Neural cell (in vitro differentiated cells): ENCODE data around the gene DAGLA. TPM values are rescaled to one million over a fixed set of nuclear protein-coding genes. Genes with fewer than 3 reads are reported as not detected.

Experiments
- H2AFZ ChIP-seq: fragments of 200-600, 300-800 bp; sonication (generic), shearing (Covaris generic); 2 replicates; pipeline ENCODE4 v1.6.0; 2014; ENCODE audit warnings: low read depth, mild to moderate bottlenecking, antibody characterized with exemption, low read length, moderate library complexity
- H3F3A ChIP-seq: fragments of 200-600 bp; shearing (Covaris generic); 2 replicates; pipeline ENCODE4 v1.6.1; 2016; ENCODE audit warnings: mild to moderate bottlenecking, moderate library complexity, mixed read lengths, antibody characterized with exemption, low read length; ENCODE audit not compliant: insufficient read depth, poor library complexity, severe bottlenecking
- H3K27ac ChIP-seq: fragments of 200-600, 300-800 bp; sonication (generic), shearing (Covaris generic); 2 replicates; pipeline ENCODE4 v1.5.1; 2014; ENCODE audit warnings: mild to moderate bottlenecking, low read length, moderate library complexity
- H3K27me3 ChIP-seq: fragments of 300-800, 200-600 bp; sonication (generic), shearing (Covaris generic); 2 replicates; pipeline ENCODE4 v1.6.0; 2014; ENCODE audit warnings: mild to moderate bottlenecking, low read depth, low read length, moderate library complexity; ENCODE audit not compliant: insufficient read depth
- H3K36me3 ChIP-seq: fragments of 300-800, 200-600 bp; sonication (generic), shearing (Covaris generic); 2 replicates; pipeline ENCODE4 v1.5.1; 2014; ENCODE audit warnings: mild to moderate bottlenecking, antibody characterized with exemption, low read length, moderate library complexity; ENCODE audit not compliant: insufficient read depth
- H3K4me2 ChIP-seq: fragments of 300-800, 200-600 bp; sonication (generic), shearing (Covaris generic); 2 replicates; pipeline ENCODE4 v1.6.0; 2014; ENCODE audit warnings: mild to moderate bottlenecking, low read length
- H3K4me3 ChIP-seq: fragments of 300-800, 200-600 bp; sonication (generic), shearing (Covaris generic); 2 replicates; pipeline ENCODE4 v1.5.1; 2014; ENCODE audit warnings: mild to moderate bottlenecking, low read length, moderate library complexity
- H3K79me2 ChIP-seq: fragments of 200-600 bp; shearing (Covaris generic); replicated peaks from 2 replicates; pipeline ENCODE4 v1.6.0; 2014; ENCODE audit warnings: mild to moderate bottlenecking, low read length, moderate library complexity; ENCODE audit not compliant: insufficient read depth
- H3K9ac ChIP-seq: fragments of 300-800, 200-600 bp; sonication (generic), shearing (Covaris generic); 2 replicates; pipeline ENCODE4 v1.6.1; 2016; ENCODE audit warnings: mild to moderate bottlenecking, low read length, mixed read lengths
- H3K9me2 ChIP-seq: fragments of 200-600 bp; shearing (Covaris generic); 2 replicates; pipeline ENCODE4 v1.6.1; 2016; ENCODE audit warnings: mild to moderate bottlenecking, low read length, mixed read lengths; ENCODE audit not compliant: insufficient read depth
- H3K9me3 ChIP-seq: fragments of 200-600, 300-800 bp; sonication (generic), shearing (Covaris generic); 2 replicates; pipeline ENCODE4 v1.6.1; 2016; ENCODE audit warnings: mild to moderate bottlenecking, mixed run types, low read length, moderate library complexity, mixed read lengths
- H4K20me1 ChIP-seq: fragments of 200-600 bp; shearing (Covaris generic); 2 replicates; pipeline ENCODE4 v1.6.1; 2016; ENCODE audit warnings: mild to moderate bottlenecking, mixed run types; ENCODE audit not compliant: insufficient read depth
- CTCF ChIP-seq: fragments of 450-650 bp; IDR thresholded peaks from 2 replicates; pipeline ENCODE4 v1.5.1; 2014; ENCODE audit warnings: antibody characterized with exemption, mild to moderate bottlenecking, moderate library complexity; ENCODE audit not compliant: poor library complexity, severe bottlenecking
- EP300 ChIP-seq: fragments of 450-650 bp; conservative IDR thresholded peaks from 2 replicates; pipeline ENCODE4 v1.6.1; 2014; ENCODE audit warnings: antibody characterized with exemption, mild to moderate bottlenecking, moderate library complexity; ENCODE audit not compliant: poor library complexity, severe bottlenecking
- EZH2 ChIP-seq: fragments of 200-600, 300-800 bp; shearing (Covaris generic), sonication (generic); IDR thresholded peaks from 2 replicates; pipeline ENCODE4 v1.6.1; 2014; ENCODE audit warnings: antibody characterized with exemption, low read length, borderline replicate concordance, mild to moderate bottlenecking; ENCODE audit not compliant: insufficient read depth, poor library complexity, severe bottlenecking
- MXI1 ChIP-seq: fragments of 450-650 bp; conservative IDR thresholded peaks from 2 replicates; pipeline ENCODE4 v1.6.1; 2014; ENCODE audit warnings: antibody characterized with exemption, mild to moderate bottlenecking; ENCODE audit not compliant: poor library complexity, severe bottlenecking
- POLR2AphosphoS5 ChIP-seq: IDR thresholded peaks from 2 replicates; pipeline ENCODE4 v1.6.1; 2012
- RAD21 ChIP-seq: fragments of 450-650 bp; conservative IDR thresholded peaks from 2 replicates; pipeline ENCODE4 v1.6.1; 2014; ENCODE audit warnings: antibody characterized with exemption, mild to moderate bottlenecking, moderate library complexity
- REST ChIP-seq: IDR thresholded peaks from 2 replicates; pipeline ENCODE4 v1.6.1; 2012; ENCODE audit warnings: borderline replicate concordance
- SMC3 ChIP-seq: fragments of 450-650 bp; conservative IDR thresholded peaks from 2 replicates; pipeline ENCODE4 v1.6.1; 2014; ENCODE audit warnings: antibody characterized with exemption, mild to moderate bottlenecking, moderate library complexity; ENCODE audit not compliant: poor library complexity
- TAF1 ChIP-seq: IDR thresholded peaks from 2 replicates; pipeline ENCODE4 v1.6.1; 2012; ENCODE audit warnings: low read depth
- polyA plus RNA-seq: library from polyadenylated mRNA; depleted of rRNA; stranded (reverse); fragments of >200 nt; gene quantifications from 2 replicates; pipeline ENCODE4 v1.2.3, GENCODE V29; 2014

Gene DAGLA
- polyA plus RNA-seq, 1 donor from 2014 or later = 4.5 TPM

GRCh38 chr11:61750631-61751273 lies 70.6 kb downstream of the DAGLA start:
- no peak for TF ChIP-seq TAF1
- TF ChIP-seq EP300 = no peak
- no peak for TF ChIP-seq REST
- no peak for TF ChIP-seq CTCF
- no peak for TF ChIP-seq RAD21
- no peak for TF ChIP-seq MXI1
- no peak for TF ChIP-seq SMC3
- no peak for TF ChIP-seq POLR2AphosphoS5
- no peak for TF ChIP-seq EZH2
- no peaks in the 10 kb centered on the region for H3K36me3 ChIP-seq
- no peaks in the 10 kb centered on the region for H3K79me2 ChIP-seq
- no peak overlapping the region for H3K9ac ChIP-seq
- no peaks in the 10 kb centered on the region for H4K20me1 ChIP-seq
- peaks cover 15% of the 10 kb centered on the region for H3K27me3 ChIP-seq
- no peak overlapping the region for H3K4me2 ChIP-seq
- no peaks in the 10 kb centered on the region for H3F3A ChIP-seq
- H3K27ac ChIP-seq = no peak overlapping the region
- no peaks in the 10 kb centered on the region for H3K9me3 ChIP-seq
- H3K9me2 ChIP-seq = no peaks in the 10 kb centered on the region
- H3K4me3 ChIP-seq = no peak overlapping the region
- no peak overlapping the region for H2AFZ ChIP-seq

- Histone ChIP-seq H2AFZ (no peak overlapping the region), H3K4me3 (no peak overlapping the region), H3K36me3 (no peaks in the 10 kb centered on the region), H3K4me2 (no peak overlapping the region), H3K27me3 (peaks cover 15% of the 10 kb centered on the region), H3K9ac (no peak overlapping the region), H3K9me2 (no peaks in the 10 kb centered on the region), H3F3A (no peaks in the 10 kb centered on the region), H3K9me3 (no peaks in the 10 kb centered on the region), H4K20me1 (no peaks in the 10 kb centered on the region), H3K27ac (no peak overlapping the region), H3K79me2 (no peaks in the 10 kb centered on the region)
- TF ChIP-seq TAF1 = no peak
- TF ChIP-seq SMC3 = no peak
- no peak for TF ChIP-seq REST
- no peak for TF ChIP-seq POLR2AphosphoS5
- no peak for TF ChIP-seq EP300
- TF ChIP-seq MXI1 = no peak
- no peak for TF ChIP-seq EZH2
- no peak for TF ChIP-seq CTCF
- no peak for TF ChIP-seq RAD21
Observed at GRCh38 chr11:61751384-61751783, 71.2 kb downstream of the DAGLA start.
